Measurements from ENCODE around the gene CETP. TPM values are rescaled to one million over a fixed set of nuclear protein-coding genes. Genes with fewer than 3 reads are reported as not detected.

The CETP gene
- total and polyA plus RNA-seq, 9 of the 15 experiments (the other 6 are each of a cell fraction or from before 2014, with no cell fraction given): 0.07 to 0.11 TPM; not detected in 7

DNA sequence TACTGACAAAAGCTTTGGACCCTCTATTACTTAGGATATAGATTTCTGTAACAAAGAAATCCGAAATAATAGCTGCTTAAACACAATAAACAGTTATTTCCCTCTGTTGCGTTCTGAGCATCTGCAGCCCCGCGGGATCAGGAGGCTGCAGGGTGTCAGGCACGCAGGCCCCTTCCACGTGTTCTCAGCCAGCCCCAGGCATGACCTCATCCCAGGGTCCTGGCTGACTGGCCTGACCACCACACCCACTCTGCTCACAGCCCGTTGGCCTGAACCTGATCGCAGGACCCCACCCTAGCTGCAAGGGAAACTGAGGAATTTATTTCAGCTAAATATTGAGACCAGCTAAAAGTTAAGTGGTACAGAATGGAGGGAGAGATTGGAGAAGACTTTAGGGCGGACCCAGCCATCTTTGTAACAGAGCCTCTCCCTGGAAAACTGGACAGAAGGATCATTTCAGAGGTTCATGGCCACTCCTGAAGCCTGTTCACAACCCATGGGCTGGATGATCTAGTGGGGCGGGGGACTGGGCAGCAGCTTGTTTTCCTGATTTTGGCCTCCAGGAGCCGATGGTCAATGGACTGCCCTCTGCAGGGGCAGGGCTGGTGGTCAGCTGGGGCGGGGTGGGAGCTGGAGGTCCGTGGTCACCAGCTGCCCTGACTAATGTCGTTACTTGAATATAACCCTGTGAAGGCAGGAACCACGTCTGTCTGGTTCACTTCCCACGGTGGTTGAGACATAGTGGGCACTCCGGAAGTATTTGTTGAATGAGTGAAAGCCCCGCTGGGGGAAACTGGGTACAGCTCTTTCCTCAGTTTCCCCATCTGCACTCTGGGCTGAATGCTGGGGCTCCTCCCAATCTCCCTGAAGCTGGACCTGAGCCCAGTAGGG, 10.9 kb downstream of the CETP start (continued):
- TF ChIP-seq, protein P1, sequence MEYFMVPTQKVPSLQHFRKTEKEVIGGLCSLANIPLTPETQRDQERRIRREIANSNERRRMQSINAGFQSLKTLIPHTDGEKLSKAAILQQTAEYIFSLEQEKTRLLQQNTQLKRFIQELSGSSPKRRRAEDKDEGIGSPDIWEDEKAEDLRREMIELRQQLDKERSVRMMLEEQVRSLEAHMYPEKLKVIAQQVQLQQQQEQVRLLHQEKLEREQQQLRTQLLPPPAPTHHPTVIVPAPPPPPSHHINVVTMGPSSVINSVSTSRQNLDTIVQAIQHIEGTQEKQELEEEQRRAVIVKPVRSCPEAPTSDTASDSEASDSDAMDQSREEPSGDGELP (CRISPR knock-in tag; IDR thresholded peaks at IDR 0.05; ENCODE audit: borderline replicate concordance): peak; percentile 26; the same call in 1 of the 2 replicates
- TF ChIP-seq ZNF57 (CRISPR knock-in tag; IDR thresholded peaks at IDR 0.05) (no peak), NCOA4 (IDR thresholded peaks at IDR 0.05; ENCODE audit: partially characterized antibody) (no peak), L3MBTL2 (IDR thresholded peaks at IDR 0.05) (peak; percentile 46)

DNA sequence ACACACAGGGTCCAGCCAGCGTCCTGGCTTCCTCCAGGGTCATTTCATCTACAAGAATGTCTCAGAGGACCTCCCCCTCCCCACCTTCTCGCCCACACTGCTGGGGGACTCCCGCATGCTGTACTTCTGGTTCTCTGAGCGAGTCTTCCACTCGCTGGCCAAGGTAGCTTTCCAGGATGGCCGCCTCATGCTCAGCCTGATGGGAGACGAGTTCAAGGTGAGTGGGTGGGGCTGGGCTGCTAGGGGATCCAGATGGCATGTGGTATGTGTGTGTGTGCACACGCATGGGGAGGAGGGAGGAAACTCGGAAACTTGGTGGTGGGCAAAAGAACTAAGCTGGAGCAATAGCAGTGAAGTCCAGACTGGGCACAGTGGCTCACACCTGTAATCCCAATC, 11.5 kb downstream of the CETP start:
- Histone ChIP-seq H4K20me1 (replicated peaks; ENCODE audit: control insufficient read depth, insufficient read depth, low read length) (no peaks in the 10 kb centered on the region), H3K27me3 (ENCODE audit: control insufficient read depth in 2 of 2, insufficient read depth in 2 of 2, low read length in 2 of 2) (peaks cover 32 to 58% of the 10 kb centered on the region in 2 experiments; a peak in 4 of 5 replicates), H2AFZ (ENCODE audit: low read depth, low read length) (no peak overlapping the region), H3K4me1 (replicated peaks in 1 of 2; ENCODE audit: control insufficient read depth in 2 of 2, insufficient read depth in 2 of 2, low read length in 2 of 2) (peaks cover 0 to 5% of the 10 kb centered on the region in 2 experiments; a peak in 3 of 5 replicates), H3K4me3 (no peak overlapping the region), H3K9me3 (replicated peaks; ENCODE audit: control insufficient read depth, insufficient read depth, low read depth, low read length) (peaks cover 2% of the 10 kb centered on the region; the same call in 1 of the 2 replicates), H3K79me2 (ENCODE audit: control insufficient read depth, insufficient read depth, low read length) (no peaks in the 10 kb centered on the region), H3K9ac (ENCODE audit: insufficient read depth in 1 of 2, low read depth in 2 of 2, low read length in 2 of 2) (no peak overlapping the region), H3K9me1 (ENCODE audit: control insufficient read depth, insufficient read depth, low read length) (no peaks in the 10 kb centered on the region), H3K36me3 (ENCODE audit: control insufficient read depth, insufficient read depth, low read length) (no peaks in the 10 kb centered on the region), H3K27ac (ENCODE audit: extremely low read depth, low read depth, low read length) (no peak overlapping the region), H3K4me2 (ENCODE audit: insufficient read depth, low read length) (peak overlapping the region; percentile 3; the same call in 1 of the 2 replicates)
- POLR2A ChIA-PET: interaction anchor here (1.1 to 1.2 kb wide), 2 partner anchors 32 to 40 kb away, joined by 3 read pairs; no protein-coding TSS in a partner anchor
- ATAC-seq (no peak), FAIRE-seq (no peak), DNase-seq (ENCODE audit: extremely low read depth in 1 of 4, low spot score in 3 of 4) (no peak)
- in situ Hi-C loops (cut with MboI): no loop called here
- WGBS (ENCODE audit: insufficient coverage, low coverage, missing lambda C conversion rate): 4% methylated on average over 6 of the region's 9 CpGs
- intact Hi-C loops (cut with micrococcal nuclease): no loop called here
- CTCF ChIA-PET (ENCODE audit: low intra/inter-chr PET ratio): no interaction called here
- no TSS peak for BruUV-seq (replicated peaks)
- no peak for TF ChIP-seq ESRRB (CRISPR knock-in tag; IDR thresholded peaks at IDR 0.05; ENCODE audit: borderline replicate concordance)
- TF ChIP-seq TCF7 (IDR thresholded peaks at IDR 0.05; ENCODE audit: borderline replicate concordance): no peak
- TF ChIP-seq LARP7 (IDR thresholded peaks at IDR 0.05): no peak
- no peak for TF ChIP-seq ARID1B (IDR thresholded peaks at IDR 0.05)
- TF ChIP-seq ZNF134 (CRISPR knock-in tag; conservative IDR thresholded peaks at IDR 0.05): no peak
- no peak for TF ChIP-seq ZNF274 (IDR thresholded peaks at IDR 0.05; ENCODE audit: borderline replicate concordance, low read depth, low read length)
- TF ChIP-seq ZNF75A (CRISPR knock-in tag; IDR thresholded peaks at IDR 0.05): no peak
- no peak for TF ChIP-seq TAF15 (IDR thresholded peaks at IDR 0.05; ENCODE audit: low read depth, low read length)
- TF ChIP-seq SP2 (IDR thresholded peaks at IDR 0.05; ENCODE audit: extremely low read depth, low read depth, low read length, poor library complexity, severe bottlenecking): no peak
- TF ChIP-seq, protein P2, sequence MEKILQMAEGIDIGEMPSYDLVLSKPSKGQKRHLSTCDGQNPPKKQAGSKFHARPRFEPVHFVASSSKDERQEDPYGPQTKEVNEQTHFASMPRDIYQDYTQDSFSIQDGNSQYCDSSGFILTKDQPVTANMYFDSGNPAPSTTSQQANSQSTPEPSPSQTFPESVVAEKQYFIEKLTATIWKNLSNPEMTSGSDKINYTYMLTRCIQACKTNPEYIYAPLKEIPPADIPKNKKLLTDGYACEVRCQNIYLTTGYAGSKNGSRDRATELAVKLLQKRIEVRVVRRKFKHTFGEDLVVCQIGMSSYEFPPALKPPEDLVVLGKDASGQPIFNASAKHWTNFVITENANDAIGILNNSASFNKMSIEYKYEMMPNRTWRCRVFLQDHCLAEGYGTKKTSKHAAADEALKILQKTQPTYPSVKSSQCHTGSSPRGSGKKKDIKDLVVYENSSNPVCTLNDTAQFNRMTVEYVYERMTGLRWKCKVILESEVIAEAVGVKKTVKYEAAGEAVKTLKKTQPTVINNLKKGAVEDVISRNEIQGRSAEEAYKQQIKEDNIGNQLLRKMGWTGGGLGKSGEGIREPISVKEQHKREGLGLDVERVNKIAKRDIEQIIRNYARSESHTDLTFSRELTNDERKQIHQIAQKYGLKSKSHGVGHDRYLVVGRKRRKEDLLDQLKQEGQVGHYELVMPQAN (IDR thresholded peaks at IDR 0.05; ENCODE audit: borderline replicate concordance): no peak
- no peak for TF ChIP-seq JUN (IDR thresholded peaks at IDR 0.05; ENCODE audit: borderline replicate concordance, low read depth, low read length)
- TF ChIP-seq JUN (CRISPR knock-in tag; IDR thresholded peaks at IDR 0.05; ENCODE audit: borderline replicate concordance): no peak
- TF ChIP-seq, protein P3, sequence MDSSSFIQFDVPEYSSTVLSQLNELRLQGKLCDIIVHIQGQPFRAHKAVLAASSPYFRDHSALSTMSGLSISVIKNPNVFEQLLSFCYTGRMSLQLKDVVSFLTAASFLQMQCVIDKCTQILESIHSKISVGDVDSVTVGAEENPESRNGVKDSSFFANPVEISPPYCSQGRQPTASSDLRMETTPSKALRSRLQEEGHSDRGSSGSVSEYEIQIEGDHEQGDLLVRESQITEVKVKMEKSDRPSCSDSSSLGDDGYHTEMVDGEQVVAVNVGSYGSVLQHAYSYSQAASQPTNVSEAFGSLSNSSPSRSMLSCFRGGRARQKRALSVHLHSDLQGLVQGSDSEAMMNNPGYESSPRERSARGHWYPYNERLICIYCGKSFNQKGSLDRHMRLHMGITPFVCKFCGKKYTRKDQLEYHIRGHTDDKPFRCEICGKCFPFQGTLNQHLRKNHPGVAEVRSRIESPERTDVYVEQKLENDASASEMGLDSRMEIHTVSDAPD (CRISPR knock-in tag; IDR thresholded peaks at IDR 0.05): no peak

Measured in K562 (cell line).